ENCODE measurements around the gene LAMC1. TPM values are rescaled to one million over a fixed set of nuclear protein-coding genes. Genes with fewer than 3 reads are reported as not detected.
"Not testable (repeated sequence)": the region's sequence is repeated elsewhere in the genome, so short reads cannot be mapped to it uniquely, and the experiment has no call there.

LAMC1 gene
- total RNA-seq, 1 experiment from 2014 or later = 138 TPM

DNA sequence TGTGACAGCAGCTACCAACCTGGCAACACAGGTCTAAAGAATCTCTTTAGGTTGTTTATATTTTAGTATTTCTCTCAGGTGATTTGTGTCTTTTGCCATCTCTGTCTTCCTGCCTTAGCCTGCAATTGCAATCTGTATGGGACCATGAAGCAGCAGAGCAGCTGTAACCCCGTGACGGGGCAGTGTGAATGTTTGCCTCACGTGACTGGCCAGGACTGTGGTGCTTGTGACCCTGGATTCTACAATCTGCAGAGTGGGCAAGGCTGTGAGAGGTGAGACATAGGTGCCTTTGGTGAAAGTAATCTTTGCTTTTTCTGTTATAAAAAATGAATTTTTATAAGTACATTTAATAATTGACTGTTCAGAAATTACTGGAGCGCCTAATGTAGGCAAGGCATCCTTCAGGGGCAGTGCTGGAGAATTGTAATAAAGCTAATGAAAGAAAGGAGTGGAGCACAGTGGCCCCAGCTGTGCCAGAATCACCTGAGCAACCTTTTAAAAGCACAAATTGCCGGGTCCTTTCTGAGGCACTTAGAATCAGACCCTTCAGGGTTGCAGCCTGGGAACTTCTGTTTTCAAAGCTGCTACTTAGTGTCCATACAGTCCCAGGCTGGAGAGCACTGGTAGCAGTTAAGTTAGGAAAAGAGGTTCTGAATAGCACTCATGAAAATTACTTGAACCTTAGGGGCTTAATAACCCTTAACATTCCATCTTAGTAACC is 102.2 kb downstream of the LAMC1 start:
- in situ Hi-C loops (cut with HindIII; ENCODE audit: low pct_unique_long_range_greater_than_20kb, low sequenced_read_pairs) = no loop called here
- no peak for DNase-seq (ENCODE audit: low read depth)

DNA sequence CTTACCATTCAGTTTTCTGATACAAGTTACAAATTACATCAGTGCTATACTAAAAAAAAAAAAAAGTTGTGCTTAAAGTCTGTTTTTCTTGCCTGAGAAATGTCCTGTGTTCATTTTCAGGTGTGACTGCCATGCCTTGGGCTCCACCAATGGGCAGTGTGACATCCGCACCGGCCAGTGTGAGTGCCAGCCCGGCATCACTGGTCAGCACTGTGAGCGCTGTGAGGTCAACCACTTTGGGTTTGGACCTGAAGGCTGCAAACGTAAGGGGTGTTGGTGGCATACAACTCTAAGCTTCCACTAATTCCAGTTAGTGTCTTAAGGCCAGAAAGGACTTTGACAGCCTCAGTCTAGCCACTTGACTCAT is 102.8 kb downstream of the LAMC1 start:
- no peak for DNase-seq (ENCODE audit: low read depth)
- in situ Hi-C loops (cut with HindIII; ENCODE audit: low pct_unique_long_range_greater_than_20kb, low sequenced_read_pairs) = no loop called here

DNA sequence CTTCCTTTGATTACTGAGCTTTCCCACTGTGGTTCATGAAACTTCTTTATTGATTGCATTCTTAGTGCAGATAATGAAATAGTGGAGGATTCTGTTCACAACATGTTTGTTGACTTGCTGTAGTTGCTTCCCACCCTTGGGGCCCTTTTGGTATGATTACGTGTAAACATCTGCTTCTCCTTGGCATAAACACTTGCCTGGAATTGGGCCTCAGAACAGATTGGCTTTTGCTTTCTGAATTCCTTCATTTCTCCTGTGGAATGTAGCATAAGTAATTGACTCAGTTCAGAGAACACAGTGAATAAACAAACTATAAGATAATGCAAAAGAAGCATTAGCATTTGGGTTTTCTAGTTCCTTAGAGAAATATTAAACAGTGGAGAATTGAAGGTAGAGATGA is 103.3 kb downstream of the LAMC1 start:
- in situ Hi-C loops (cut with HindIII; ENCODE audit: low pct_unique_long_range_greater_than_20kb, low sequenced_read_pairs) = no loop called here
- DNase-seq (ENCODE audit: low read depth) = no peak

DNA sequence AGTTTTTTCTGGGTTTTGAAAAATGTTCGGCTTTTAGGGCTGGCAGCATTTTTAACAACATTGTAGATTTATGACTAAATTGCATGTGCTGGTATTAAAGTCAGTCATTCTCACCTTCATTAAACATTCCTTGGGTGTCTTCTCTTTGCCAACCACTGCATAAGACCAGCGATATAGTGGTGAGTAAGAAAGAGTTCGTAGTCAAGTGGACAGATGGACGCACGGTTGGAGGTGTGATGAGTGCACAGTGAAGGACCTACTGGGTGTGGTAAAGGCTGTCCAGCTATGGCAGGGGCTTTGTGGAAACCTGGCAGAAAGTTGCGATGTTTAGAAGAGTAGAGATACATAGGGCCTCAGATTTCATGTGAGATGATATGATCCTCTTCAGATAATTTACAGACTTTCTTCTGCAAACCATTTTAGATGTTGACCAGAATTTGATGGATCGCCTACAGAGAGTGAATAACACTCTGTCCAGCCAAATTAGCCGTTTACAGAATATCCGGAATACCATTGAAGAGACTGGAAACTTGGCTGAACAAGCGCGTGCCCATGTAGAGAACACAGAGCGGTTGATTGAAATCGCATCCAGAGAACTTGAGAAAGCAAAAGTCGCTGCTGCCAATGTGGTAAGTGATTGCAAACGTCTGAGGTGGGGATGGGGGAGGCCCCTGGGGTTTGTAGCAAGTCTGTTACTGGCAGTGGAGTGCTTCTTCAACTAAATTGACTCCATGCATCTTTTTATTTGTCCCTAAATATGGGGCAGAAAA is 106.9 kb downstream of the LAMC1 start:
- in situ Hi-C loops (cut with HindIII; ENCODE audit: low pct_unique_long_range_greater_than_20kb, low sequenced_read_pairs) = no loop called here

DNA sequence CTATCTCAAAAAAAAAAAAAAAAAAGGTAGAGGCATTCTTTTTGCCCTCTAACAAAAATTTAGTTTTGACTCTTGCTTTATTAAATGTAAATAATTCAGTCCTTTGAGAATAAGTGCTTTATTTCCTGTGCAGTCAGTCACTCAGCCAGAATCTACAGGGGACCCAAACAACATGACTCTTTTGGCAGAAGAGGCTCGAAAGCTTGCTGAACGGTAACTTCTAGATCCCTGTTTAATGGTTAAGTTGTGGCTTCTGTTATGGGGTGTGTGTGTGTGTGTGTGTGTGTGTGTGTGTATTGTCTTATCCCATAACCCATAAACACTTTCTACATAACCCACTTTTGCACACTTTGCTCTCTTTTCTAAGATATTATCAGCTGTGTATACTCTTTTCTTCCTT is 107.9 kb downstream of the LAMC1 start:
- no peak for DNase-seq (ENCODE audit: low read depth)
- in situ Hi-C loops (cut with HindIII; ENCODE audit: low pct_unique_long_range_greater_than_20kb, low sequenced_read_pairs) = no loop called here

More for the DNA sequence above, 106.9 kb downstream of the LAMC1 start:
- no peak for DNase-seq (ENCODE audit: low read depth)

DNA sequence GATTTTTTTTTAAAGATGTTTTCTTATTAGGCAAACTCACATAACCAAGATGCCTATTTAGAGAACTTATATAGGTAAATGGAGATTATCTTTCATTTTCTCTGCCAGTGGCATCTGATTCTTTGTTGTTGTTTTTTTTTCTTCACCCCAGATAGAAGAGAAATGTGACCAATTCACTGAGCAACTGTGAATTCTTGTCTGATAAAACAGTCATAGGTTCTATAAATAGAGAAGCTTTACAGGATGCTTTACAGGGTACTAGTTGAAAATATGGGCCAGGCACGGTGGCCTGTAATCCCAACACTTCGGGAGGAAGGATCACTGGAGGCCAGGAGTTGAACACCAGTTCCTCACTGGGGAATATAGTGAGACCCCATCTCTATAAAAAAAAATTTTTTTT is 112.1 kb downstream of the LAMC1 start:
- DNase-seq (ENCODE audit: low read depth) = no peak
- in situ Hi-C loops (cut with HindIII; ENCODE audit: low pct_unique_long_range_greater_than_20kb, low sequenced_read_pairs) = no loop called here

DNA sequence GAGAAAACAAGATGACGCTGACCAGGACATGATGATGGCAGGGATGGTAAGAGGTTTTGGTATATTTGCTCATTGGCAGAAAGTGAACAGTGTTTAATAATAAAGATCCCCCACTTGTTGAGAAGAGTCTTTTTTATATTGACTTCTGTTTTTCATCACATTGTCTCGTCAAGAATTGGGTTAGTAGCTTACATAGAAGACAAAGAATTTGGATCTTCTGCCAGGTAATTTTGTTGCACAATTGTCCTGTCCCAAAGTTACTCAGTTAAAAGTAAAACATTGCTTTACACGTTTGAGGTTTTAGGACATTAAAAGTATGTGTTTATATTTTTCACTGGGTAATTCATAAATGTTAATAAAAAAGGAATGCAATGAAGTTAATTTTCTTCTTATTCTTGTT is 114.6 kb downstream of the LAMC1 start:
- DNase-seq (ENCODE audit: low read depth) = no peak

DNA sequence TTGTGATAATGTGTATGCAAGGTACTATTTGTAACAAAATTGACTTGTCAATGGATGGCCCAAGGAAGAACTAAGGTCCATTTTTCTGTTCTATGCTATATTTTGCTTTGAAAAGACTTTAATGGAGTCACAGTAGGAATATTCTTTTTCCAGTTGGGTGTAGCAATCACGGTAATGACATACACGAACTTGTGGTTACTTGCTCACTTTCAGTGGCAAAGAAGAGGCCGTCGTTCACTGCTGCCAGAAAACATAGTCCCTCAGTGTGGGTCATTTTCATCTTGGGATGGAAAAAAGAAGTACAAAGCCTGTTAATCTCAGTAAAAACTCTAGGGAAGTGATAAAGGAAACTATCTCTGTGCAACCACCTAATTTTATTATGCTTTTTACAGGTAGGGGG is 115.1 kb downstream of the LAMC1 start:
- no peak for DNase-seq (ENCODE audit: low read depth)
- in situ Hi-C loops (cut with HindIII; ENCODE audit: low pct_unique_long_range_greater_than_20kb, low sequenced_read_pairs) = no loop called here

More for the DNA sequence above, 114.6 kb downstream of the LAMC1 start:
- in situ Hi-C loops (cut with HindIII; ENCODE audit: low pct_unique_long_range_greater_than_20kb, low sequenced_read_pairs) = no loop called here

DNA sequence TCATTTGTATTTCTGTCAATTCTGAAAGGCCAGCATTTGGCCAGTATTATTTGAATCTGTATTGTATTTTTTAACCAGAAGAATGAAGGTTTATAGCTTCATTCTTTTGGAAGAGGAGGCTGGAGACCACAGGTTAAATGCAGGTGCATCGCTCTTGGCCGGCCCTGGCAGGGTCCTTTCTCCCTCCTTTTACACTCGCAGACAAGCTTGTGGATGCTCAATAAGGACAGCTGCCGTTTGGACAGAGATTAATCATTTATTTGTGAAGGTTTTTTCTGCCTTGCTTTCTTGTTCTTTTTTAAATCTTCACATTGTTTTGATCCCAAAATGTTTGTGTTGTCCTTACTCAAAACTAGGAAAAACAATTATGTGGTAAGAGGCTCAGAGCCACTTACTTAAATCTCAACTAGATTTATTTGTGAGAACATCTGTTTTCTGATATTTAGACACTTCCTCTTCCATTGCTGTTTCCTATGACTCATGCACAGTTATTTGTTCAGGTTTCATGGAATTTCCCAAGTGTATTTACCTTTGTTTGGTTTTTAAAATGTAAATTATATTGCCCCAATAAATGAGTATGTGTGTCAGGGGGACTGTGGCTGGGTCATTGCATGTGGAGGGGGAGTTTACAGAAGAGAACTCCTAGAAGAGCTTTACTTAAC is 116.2 kb downstream of the LAMC1 start:
- DNase-seq (ENCODE audit: low read depth) = no peak
- in situ Hi-C loops (cut with HindIII; ENCODE audit: low pct_unique_long_range_greater_than_20kb, low sequenced_read_pairs) = no loop called here

DNA sequence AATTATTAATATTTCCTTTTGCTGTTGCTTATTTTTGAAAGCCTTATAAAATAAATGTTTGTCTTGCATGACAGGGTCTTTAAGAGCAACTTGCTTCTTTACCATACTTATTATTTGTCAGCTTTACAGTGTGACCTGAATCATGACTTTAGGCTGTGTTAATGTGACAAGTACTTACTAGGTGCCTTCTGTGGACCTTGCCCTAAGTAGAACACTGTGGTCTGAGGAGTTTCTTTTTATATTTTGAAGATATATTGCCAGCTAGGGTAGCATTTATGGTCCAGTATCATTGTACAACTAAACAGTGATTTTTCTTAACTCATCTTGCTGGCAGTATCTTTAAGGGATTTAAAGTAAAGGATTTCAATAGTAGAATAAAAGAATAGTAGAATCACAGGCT is 117.4 kb downstream of the LAMC1 start:
- no peak for DNase-seq (ENCODE audit: low read depth)
- in situ Hi-C loops (cut with HindIII; ENCODE audit: low pct_unique_long_range_greater_than_20kb, low sequenced_read_pairs) = no loop called here

DNA sequence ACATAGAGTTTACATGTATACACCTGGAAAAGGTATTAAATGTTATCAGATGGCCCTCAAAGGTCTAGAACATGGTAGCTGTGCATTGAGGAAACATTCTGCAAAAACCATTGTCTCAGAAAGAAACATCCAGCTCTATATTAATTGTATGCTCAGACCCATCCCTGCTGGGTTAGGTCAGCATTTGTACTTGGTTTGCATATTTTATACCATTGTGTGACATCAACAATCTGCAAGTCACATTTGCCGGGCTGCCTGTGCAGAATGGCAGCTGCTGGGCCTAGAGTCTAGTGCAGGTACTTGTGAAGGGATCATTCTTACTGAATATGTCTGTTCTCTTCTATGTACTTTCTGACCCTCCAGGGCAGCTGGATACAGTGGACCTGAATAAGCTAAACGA is 119.0 kb downstream of the LAMC1 start:
- in situ Hi-C loops (cut with HindIII; ENCODE audit: low pct_unique_long_range_greater_than_20kb, low sequenced_read_pairs) = no loop called here
- no peak for DNase-seq (ENCODE audit: low read depth)

DNA sequence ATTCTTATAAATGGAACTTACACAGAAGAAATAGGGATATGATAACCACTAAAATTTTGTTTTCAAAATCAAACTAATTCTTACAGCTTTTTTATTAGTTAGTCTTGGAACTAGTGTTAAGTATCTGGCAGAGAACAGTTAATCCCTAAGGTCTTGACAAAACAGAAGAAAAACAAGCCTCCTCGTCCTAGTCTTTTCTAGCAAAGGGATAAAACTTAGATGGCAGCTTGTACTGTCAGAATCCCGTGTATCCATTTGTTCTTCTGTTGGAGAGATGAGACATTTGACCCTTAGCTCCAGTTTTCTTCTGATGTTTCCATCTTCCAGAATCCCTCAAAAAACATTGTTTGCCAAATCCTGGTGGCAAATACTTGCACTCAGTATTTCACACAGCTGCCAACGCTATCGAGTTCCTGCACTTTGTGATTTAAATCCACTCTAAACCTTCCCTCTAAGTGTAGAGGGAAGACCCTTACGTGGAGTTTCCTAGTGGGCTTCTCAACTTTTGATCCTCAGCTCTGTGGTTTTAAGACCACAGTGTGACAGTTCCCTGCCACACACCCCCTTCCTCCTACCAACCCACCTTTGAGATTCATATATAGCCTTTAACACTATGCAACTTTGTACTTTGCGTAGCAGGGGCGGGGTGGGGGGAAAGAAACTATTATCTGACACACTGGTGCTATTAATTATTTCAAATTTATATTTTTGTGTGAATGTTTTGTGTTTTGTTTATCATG is 120.5 kb downstream of the LAMC1 start:
- no peak for DNase-seq (ENCODE audit: low read depth)
- in situ Hi-C loops (cut with HindIII; ENCODE audit: low pct_unique_long_range_greater_than_20kb, low sequenced_read_pairs) = no loop called here

DNA sequence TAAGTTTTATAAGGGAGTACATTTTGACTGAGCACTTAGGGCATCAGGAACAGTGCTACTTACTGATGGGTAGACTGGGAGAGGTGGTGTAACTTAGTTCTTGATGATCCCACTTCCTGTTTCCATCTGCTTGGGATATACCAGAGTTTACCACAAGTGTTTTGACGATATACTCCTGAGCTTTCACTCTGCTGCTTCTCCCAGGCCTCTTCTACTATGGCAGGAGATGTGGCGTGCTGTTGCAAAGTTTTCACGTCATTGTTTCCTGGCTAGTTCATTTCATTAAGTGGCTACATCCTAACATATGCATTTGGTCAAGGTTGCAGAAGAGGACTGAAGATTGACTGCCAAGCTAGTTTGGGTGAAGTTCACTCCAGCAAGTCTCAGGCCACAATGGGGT is 121.5 kb downstream of the LAMC1 start:
- no peak for DNase-seq (ENCODE audit: low read depth)
- in situ Hi-C loops (cut with HindIII; ENCODE audit: low pct_unique_long_range_greater_than_20kb, low sequenced_read_pairs) = no loop called here

DNA sequence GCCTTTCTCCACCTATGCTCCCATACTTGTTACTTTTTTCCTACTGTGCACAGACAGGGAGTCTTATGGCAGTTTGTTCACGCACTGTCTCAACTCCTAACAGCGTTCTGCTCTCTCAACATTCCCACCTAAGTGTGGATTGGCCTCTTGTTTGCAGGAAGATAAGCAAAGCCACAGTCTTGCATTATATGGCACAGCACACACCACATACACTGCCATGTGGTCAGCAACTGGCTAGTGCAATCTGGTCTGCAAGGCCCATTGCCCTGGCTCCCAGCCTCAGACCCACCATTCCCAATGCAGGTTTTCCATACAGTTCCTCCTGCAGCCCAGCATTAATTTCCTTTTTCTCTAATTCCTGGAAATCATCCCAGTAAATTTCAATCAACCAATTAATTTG is 124.5 kb downstream of the LAMC1 start:
- DNase-seq (ENCODE audit: low read depth) = no peak
- in situ Hi-C loops (cut with HindIII; ENCODE audit: low pct_unique_long_range_greater_than_20kb, low sequenced_read_pairs) = no loop called here

DNA sequence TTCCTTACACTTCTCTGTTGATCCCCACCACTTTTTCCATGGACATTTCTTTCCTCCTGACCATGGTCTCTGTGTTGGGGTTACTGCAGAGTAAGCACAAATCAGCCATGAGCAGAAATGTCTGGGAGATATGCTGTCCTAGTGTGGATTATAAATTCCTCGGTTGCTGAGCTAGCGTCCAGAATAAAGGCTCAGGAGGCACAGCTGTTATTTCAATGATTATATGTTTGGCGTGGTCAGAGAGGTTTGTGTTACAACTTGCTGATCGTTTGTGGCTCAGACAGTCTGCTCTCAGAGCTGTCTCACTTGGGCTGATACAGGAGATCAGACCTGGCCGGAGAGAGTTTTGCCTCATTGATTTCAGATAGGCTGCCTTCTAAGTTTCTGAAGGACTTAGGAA is 125.4 kb downstream of the LAMC1 start:
- no peak for DNase-seq (ENCODE audit: low read depth)
- in situ Hi-C loops (cut with HindIII; ENCODE audit: low pct_unique_long_range_greater_than_20kb, low sequenced_read_pairs) = no loop called here

DNA sequence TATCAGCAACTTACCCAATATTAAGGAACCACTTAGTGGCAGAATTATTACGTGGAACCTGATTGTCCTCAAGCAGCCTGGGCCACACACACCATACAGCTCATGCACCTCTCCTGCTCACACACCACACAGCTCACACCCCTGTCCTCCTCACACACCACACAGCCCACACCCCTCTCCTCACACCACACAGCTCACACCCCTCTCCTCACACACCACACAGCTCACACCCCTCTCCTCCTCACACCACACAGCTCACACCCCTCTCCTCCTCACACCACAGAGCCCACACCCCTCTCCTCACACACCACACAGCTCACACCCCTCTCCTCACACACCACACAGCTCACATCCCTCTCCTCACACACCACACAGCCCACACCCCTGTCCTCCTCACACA is 126.1 kb downstream of the LAMC1 start:
- in situ Hi-C loops (cut with HindIII; ENCODE audit: low pct_unique_long_range_greater_than_20kb, low sequenced_read_pairs) = no loop called here
- DNase-seq (ENCODE audit: low read depth) = no peak

DNA sequence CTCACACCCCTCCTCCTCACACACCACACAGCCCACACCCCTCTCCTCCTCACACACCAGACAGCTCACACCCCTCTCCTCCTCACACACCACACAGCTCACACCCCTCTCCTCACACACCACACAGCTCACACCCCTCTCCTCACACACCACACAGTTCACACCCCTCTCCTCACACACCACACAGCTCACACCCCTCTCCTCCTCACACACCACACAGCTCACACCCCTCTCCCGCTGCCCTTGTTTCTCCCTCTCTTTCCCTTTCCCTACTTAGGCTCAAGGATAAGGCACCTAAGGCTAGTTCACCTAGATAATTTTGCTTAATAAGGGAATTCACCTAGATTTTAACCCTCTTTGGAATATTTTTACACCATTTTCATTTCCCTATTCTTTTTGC is 126.8 kb downstream of the LAMC1 start:
- in situ Hi-C loops (cut with HindIII; ENCODE audit: low pct_unique_long_range_greater_than_20kb, low sequenced_read_pairs); DNase-seq (ENCODE audit: low read depth): not testable (repeated sequence)

DNA sequence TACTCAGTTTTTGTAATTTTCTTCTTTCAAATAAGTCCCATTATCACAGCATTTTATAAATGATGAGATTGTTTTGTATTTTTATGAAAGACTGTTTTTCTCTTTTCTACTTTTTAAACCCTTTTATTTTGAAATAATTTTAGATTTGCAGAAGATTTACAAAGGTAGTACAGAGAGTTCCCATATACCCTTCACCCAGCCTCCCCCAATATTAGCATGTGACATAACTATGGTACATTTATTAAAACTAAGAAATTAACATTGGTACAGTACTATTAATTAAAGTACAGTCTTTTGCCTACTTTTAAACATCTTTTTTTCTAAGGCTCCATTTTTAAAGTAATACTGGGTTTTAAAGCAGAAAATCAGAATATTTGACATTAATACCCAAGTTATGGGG is 127.2 kb downstream of the LAMC1 start:
- in situ Hi-C loops (cut with HindIII; ENCODE audit: low pct_unique_long_range_greater_than_20kb, low sequenced_read_pairs) = no loop called here
- DNase-seq (ENCODE audit: low read depth) = no peak

DNA sequence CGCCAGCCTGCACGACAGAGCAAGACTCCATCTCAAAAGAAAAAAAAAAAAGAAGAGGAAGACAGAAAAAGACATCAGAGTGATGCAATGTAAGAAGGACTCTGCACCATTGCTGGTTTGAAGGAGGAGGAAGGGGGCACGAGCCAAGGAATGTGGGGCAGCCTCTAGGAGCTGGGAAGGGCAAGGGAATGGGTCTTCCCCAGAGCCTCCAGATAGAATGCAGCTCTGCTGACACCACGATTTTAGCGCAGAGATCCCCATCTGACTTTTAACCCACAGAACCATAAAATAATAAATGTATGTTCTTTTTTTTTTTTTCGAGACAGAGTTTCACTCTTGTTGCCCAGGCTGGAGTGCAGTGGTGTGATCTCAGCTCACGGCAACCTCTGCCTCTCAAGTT is 129.0 kb downstream of the LAMC1 start:
- DNase-seq (ENCODE audit: low read depth) = no peak
- in situ Hi-C loops (cut with HindIII; ENCODE audit: low pct_unique_long_range_greater_than_20kb, low sequenced_read_pairs) = no loop called here

All from Caki2 (cell line).